HG03520 (cell line): Measurements from ENCODE around the gene NAB2.

ENCODE experiments used
- ATAC-seq: cut with Tn5 transposase; IDR thresholded peaks from one replicate; pipeline ENCODE4 v1.9.1; 2021; ENCODE audit warnings: mild to moderate bottlenecking, moderate library complexity; ENCODE audit not compliant: unreplicated experiment

The NAB2 gene

DNA sequence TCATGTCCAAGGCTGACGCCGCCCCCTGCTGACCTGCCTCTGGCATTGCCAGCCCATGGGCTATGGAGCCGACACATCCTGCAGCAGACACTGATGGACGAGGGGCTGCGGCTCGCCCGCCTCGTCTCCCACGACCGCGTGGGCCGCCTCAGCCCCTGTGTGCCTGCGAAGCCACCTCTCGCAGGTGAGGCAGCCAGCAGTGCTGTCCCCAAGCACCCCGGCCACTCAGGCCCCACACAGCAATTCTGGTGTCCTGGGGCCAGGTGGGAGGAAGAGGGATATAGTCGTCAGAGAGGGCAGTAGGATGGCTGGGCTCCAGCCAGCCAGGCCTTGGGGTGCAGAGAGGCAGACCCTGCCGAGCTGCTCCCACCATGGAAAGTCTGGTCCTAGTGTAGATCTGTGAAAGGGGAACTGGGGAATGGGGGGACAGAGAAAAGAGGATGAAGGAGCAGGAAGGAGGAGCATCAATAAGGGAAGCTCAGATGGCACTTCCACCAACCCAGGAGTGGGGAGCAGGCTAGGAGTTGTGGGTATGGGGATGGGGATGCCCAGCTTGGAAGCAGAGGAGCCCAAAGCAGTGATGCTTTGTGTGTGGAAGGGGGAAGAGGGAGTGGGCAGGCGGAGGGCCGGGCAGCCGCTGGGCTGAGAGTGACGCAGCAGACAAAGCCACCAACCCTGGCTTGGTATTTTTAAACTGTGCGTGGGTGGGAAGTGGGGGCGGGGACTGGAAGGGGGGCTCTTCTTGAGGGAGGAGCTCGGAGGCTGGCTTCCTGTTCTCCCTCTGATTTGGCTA is 4.7 kb downstream of the NAB2 start:
- ATAC-seq, result no peak

DNA sequence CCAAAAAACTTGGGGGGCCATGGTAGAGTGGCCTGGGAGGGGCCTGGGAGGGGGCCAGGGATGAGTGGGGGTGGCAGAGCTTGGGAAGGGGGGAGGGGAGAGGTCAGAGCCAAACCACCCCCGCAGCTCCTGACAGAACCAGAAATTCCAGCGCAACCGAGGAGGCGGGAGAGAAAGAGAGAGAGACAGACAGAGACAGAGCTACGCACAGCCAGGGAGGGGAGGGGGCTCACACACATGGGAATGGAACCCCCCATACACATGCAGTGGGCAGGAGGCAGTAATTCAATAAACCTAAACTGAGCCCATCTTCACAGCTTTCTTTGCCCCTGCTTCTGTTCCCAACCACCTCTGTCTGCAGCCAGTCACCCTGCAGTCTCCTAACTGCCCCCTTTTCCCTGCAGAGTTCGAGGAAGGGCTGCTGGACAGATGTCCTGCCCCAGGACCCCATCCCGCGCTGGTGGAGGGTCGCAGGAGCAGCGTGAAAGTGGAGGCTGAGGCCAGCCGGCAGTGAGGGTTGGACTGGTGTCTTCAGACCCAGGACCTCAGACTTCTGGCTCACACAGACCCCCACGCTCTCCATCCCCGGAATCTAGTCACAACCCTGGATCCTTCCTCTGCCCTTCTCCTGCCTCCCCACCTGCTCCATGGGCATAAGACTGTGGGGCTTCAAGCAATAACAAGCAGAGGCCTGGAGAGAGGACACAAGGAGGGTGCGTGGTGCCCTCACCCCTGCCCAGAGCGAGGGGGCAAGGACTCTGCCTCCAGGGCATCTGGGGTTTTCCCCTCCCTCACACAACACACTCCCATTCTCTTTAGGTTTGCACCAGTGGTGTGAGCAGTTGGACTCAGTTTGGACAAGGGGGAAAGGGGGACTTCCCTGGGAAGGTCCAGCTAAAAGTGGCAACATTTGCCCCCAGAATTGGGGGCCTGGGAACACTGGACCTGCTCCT is 5.6 kb downstream of the NAB2 start:
- ATAC-seq, result no peak

DNA sequence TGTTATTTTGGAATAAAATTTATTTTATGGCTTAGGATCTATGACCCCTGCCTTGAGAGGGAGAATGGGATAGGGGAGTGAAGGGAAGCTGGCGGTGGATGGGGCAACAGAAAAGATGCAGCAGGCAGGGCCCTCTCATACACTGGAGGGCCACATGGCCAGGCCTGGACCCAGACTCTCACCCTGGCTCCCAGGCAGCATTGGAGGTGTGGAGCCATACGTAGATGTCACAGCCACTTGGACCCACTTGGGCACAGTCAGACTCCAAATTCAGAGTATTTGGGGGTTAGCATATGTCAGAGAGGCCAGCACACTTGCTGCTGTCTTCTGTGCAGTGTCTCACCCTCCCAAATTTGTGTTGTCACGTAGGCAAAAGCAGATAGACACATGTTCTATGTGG is 6.5 kb downstream of the NAB2 start:
- ATAC-seq, result no peak

DNA sequence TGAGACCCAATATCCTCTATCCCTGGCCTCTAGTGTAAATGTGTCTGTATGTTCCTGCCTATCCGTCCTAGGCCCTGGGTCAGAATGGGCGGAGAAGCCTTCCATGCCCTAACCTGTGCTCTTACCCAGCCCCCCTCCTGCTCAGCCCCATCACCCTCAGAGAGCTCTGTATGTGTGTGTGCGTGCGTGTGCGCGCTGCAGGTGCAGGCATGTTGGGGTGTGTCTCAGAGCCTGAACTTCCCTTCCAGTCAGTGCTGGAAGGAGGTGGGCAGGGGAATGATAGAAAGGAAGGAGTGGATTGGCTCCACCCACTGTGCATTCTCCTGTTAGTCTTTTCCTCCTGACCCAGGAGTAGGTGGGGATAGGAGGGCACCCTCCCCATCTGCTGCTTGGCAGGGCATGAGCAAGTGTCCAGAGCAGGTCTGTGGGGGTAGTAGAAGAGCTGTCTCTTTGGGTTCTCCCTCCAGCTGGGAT is 7.2 kb downstream of the NAB2 start:
- no peak for ATAC-seq

DNA sequence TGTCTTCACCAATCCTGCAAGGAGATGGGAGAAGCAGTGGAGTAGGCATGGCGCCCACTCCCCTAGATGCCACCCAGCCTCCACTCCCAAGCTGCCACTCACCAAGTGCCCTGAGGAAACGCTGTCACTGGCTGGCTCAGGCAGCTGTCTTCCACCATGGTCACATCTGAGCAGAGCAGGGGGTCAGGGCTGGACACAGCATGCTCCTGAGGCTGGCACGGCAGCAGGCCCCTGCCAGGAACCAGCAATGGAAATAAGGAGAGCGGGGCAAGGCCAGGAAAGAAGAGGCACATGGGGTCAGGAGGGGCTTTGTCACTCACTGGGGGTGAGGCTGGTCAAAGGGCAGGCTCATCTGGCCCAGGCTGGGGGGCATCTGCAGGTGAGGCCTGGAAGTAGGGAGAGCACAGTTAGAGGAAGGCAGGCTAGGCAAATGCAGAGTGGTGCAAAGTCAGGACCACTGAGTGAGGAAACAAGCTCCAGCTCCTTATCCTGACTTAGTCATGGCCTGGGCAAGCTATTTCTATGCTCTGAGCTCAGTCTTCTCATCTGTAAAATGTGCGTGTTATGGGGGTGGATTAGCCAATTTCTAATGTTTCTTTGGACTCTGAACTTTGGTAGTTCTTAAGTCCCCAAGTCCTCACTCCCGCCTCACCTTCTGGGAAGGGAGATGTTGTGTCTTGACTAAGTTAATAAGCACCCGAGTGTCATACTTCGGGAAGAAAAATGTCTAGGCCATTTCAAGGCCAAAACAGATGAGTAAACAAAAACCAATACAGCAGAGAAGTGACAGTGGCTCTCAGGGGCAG is 8.0 kb downstream of the NAB2 start:
- ATAC-seq, result no peak

DNA sequence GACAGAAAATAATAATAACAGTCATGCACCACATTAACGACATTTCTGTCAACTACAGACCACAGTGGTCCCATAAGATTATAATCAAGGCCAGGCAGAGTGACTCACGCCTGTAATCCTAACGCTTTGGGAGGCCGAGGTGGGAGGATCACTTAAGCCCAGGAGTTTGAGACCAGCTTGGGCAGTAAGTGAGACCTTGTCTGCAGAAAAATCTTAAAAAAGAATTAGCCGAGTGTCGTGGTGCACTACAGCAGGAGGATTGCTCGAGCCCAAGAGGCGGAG is 8.6 kb downstream of the NAB2 start:
- no peak for ATAC-seq

DNA sequence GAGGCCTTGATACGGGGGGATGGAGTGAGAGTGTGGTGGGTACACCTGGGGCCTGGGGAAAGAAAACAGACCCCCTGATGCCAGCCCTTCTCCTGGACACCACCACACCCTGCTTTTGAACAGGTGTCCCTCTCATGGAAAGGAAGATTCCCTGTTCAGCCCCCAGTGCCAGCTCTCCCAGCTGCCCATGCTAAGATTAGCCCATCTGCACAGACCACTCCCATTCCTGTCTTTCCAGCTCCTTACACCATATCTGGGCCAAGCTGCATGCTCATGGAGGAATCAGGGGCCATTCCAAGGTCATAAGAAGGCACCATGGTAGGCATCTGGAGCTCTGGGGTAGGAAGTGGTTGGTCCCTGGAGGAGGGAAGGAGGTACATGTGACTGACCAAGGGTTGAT is 9.6 kb downstream of the NAB2 start:
- ATAC-seq, result no peak

DNA sequence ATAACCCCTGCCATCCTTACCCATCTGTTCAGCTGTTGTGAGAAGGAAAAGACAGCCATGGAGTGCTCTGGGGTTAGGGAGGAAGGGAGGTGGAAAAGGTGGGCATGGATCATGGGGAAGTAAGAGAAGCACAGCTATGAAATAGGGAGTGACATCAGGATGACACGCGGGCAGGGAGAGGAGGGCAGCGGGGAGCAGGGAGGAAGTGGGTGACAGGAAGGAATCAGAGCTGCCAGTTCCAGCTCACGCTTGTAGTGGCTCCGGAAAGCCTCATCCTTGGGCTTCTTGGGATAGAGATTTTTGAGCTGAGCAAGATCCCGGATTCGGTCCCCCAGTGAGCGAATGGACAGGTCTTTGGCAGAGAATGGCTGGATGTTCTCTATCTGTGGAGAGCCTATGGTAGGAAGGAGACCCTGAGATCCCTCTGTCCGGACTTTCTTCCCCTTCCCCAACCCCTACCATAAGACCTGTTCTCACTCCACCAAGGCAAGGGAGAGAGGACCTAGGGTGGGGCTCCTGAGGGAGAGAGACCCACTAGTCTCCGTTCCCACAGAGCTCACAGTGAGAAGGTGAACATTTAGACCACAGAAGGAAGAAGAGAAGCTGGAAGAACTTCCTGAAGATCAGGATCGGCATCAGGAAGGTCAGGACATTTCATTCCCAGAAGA is 10.3 kb downstream of the NAB2 start:
- ATAC-seq, result no peak

DNA sequence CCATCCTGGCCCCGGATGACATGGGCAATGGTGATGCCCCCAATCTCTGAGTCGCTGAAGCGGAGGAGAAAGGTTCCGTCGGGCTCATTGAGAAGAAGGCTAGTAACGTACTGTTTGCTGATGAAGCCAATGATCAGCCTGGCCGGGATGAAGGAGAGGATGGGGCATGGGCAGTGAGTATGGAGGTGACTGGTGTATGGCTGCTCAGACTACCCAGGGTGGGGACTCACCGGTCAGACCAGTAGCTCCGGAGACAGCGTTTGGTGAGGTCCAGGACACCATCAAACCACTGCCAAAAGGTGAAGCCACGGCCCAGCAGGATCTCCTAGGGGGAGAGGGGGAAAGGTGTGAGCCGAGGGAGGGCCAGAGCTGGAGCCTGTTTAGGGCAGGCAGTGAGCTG is 10.9 kb downstream of the NAB2 start:
- ATAC-seq, result no peak

DNA sequence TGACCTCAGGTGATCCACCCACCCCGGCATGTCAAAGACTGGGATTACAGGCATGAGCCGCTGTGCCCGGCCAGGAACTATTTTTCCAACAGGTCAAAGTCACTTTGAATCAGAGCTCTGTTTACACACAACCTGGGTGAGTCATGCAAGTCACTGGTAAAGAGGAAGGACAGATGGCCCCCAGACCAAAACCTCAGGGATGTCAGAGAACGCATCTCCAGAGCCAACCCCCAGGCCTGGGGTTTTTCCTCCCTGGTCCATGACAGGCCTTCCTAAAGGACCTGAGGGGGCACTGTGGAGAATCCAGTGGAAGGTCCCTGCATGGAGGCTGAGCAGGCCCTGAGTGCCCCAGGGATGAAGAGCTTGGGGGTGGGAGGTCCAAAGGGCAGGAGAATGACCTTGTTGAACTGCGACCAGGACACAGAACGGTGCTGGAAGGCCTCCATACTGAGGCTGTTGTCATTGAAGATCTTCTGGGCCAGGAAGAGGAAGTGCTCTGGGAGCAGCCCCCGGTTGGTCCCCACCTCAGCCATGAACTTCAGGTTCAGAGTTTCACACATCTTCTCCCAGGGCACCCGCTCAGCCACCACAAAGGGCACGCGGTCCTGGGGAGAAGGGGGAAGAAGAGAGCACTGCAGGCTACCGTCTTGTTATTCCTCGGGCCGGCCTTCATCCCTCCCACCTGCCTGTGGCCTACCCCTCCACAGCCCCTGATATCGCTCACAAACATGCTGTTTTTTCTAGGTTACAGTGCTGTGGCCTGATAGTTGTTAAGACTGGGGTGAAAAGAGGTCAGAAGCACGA is 13.2 kb downstream of the NAB2 start:
- no peak for ATAC-seq

DNA sequence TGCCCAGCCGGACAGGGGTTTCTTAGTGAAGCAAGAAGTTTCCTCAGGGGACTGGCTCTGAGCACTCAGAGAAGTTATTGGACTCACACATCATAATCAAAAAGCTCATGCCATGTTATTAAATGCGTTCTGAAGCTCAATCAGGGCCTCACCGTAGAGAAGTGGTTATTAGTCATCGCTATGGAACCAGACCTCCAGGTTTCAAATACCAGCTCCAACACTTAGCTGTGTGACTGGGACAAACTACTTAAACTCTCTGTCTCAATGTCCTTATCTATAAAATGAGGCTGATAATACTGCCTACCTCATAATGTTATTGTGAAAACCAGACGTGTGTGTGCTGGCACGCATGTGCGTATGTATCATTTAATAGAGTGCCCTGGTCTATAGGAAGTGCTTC is 14.9 kb downstream of the NAB2 start:
- no peak for ATAC-seq

DNA sequence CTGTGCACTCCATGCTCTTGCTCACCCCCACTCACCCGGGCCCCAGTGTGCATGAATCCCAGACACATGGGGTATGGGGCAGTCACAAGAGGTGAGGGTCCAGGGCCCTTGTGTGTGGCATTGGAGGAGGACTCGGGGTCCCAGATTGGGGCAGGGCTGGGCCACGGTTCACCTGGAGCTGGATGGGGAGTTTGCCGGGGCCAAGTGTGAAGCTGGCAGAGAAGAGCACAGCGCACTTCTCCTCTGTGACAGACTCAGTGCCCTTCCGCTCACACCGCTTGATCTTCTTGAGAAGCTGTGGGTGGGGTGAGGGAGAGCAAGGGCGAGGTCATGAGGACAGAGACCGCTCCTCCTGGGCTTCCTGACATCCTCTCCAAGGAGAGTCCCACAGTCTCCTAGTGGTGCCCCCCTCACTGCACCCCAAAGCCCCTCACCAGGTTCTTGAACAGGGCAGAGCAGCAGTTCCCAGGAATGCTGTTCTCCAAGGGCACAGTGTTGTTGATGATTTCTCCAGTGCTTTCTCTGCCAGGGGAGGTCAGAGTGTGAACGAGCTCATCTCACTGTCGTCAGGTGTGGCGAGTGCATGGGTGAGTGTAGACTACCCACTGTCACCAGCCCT is 15.5 kb downstream of the NAB2 start:
- ATAC-seq, result no peak

DNA sequence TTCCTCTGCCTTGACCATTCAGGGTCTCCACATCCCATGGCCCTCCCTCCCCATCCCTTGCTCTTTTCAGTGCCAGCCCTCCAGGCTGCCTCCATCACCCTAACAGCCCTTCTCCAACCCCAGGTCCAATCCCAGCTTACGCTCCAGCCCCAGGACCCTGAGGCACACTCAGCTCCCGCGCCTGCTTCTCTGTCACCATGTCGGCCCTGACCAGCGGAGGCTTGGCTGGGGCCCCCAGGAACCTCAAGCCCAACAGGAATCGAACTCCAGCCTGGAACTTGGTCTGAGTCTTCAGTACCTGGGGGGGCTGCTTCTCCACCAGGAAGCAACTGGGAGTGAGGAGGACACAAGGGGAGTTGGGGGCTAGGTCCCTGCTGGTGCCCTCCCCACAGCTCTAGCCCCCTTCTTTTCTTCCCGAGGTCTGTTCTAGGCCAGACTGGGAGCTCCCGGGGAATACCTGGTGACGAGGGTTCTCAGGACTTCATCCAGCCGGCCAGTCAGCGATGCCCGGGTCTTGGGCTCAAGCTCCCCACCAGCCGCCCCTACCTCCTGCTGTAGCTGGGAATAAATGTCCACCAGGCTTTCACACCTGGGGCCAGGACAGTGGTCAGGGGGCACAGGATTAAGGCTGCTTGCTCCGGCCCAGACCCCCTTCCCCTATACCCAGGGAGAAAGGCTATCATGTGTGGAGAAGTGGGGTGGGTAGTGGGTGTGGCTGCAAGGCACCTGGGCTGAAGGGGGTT is 16.3 kb downstream of the NAB2 start:
- no peak for ATAC-seq

DNA sequence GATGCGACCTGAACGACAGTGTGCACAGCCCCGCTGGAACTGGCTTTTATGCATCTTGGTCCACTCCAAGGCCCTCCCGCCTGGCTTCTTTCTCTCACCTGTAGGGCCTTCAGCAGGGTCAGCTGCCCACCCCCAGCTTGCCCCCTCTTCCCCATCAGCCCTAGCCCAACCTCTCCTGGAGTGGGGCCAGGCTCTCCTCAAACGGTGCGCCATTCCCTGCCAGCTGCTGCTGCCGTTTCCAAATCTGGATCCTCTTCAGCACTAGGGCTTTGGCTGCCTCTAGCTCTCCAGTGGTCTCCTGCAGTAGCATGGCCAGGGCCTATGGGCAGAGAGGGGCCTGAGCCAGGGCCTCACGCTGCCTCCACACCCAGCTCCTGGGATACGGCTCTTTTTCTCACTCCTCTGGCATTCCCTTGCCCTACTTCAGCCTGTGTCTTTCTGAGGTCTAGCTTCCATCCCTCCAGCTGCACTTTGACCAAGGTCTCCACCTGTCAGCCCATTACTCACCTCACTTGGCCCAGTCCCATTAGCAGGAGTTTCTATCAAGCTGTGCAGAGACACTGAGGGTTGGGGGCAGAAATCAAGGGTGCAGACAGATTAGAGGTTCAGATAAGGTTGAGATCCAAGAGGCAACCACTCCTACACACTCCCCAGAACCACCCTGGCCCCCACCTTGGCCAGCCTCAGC is 17.3 kb downstream of the NAB2 start:
- no peak for ATAC-seq

DNA sequence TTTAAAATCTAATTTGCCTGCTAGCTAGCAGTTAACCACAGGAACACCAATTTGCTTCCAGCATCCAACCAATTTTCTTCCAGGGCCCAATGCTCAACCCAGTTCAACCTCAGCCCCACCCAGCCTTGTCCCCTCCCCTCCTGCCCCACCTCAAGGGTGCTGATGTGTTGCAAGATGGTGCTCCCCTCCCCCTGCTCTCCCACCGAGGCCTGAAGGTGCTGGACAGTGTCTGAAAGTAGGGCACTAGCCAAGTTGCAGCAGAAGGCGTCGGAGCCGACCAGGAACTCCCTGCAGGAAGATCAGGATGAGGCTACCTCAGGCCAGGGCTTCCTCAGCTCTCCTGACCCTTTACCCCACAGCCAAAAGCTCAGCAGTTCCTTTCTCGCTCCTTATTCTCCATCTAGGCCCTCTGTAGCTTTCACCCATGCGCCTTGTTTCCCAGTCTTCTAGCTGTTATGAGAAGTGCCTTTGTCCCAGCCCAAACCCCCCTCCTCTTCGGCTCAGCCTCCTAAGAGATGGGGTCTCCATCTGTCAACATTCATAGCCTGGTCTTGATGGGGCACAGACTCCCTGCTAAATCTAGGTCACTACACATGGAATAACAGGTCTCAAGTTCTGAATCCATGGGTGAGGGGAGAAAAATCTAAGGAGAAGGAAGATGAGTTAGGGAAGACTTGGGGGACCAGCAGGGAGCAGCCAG is 18.7 kb downstream of the NAB2 start:
- no peak for ATAC-seq

DNA sequence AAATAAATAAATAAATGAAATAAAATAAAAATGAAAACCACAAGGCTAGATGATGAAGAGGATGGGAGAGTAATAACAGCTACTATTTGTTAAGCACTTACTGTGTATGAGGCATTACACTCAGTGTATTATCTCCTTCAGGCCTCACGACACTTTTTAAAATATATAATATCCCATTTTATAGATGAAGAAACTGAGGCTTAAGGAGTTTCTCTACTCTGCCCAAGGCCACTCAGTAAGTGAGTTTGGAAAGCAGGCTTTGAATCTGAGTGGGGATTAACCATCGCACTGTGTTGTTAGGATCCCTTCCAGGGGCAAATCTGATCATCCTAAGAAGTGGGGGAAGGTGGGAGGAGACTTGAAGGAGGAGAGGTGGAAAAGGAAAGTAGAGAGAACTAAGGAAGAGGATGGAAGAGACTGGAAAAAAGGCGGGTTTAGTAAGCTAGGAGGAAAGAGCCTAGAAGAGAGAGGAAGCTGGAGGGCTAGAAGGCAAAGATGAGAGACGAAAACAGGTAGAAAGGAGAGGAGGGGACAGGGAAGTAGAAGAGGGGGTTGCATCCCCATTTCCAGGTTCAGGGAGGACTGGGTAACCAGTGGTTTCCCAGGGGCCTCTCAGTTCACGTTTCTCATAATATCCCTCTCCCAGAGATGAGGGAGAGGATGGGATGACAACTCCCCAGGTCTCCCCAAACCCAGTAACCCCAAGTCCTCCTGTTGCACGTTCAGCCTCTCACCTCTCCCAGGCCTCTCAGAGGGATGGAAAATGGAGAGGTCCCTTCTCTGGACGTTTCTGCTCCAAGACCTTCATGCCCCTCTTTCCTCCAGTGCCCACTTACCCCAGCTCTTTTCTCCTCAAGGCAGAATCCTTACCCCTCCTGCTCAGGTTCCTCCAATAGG is 20.5 kb downstream of the NAB2 start:
- ATAC-seq, result no peak
